SK-N-MC (cell line): ENCODE results near the gene RAB11FIP3.

ENCODE experiments used
- EZH2 ChIP-seq: fragments of 200-600 bp; sonication (generic); IDR thresholded peaks from one replicate; pipeline ENCODE4 v1.6.1; 2017; ENCODE audit warnings: antibody characterized with exemption
- POLR2AphosphoS5 ChIP-seq: IDR thresholded peaks from 2 replicates; pipeline ENCODE4 v1.6.1; 2012; ENCODE audit warnings: mild to moderate bottlenecking, low read depth, low read length, borderline replicate concordance

DNA sequence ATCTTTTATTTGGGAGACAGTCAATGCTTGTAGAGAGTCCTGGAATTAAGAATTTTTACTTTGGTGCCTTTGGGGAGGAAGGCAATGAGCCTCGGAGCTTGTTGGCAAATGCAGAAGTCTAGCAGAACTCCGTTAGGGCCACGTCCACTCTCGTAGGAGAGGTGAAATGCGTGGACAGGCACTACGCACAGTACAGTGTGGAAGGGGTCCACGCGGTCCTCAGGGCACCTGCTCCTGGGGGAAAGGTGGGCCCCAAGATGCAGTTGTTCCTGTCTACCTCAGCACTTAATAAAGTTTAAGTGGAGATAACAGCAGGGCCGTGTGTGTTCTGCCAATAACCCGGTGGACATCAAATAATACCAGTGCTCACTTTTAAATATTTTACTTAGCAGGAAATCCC lies 1.8 kb downstream of the RAB11FIP3 start:
- no peak for TF ChIP-seq EZH2
- no peak for TF ChIP-seq POLR2AphosphoS5
